ENCODE measurements around the gene KIF18B. TPM values are rescaled to one million over a fixed set of nuclear protein-coding genes. Genes with fewer than 3 reads are reported as not detected.

KIF18B gene
- total RNA-seq (3.5 TPM), polyA plus RNA-seq (2.4 TPM)
- long read RNA-seq, donor 1: 0 reads
- long read RNA-seq, donor 2: 0 reads
- long read RNA-seq, donor 3: 0 reads
- long read RNA-seq, donor 4, partial matches to known transcripts: 0 of 2 reads
- long read RNA-seq, donor 4, other reads (novel, unspliced or antisense): 0 of 2 reads
- long read RNA-seq, donor 5, full-length matches to known transcripts: 2 of 2 reads
- long read RNA-seq, donor 5, partial matches to known transcripts: 0 of 2 reads
- long read RNA-seq, donor 5, other reads (novel, unspliced or antisense): 0 of 2 reads
- long read RNA-seq, donor 6: 0 reads
- long read RNA-seq, donor 7, full-length matches to known transcripts: 1 of 1 reads
- long read RNA-seq, donor 7, partial matches to known transcripts: 0 of 1 reads
- long read RNA-seq, donor 7, other reads (novel, unspliced or antisense): 0 of 1 reads
- long read RNA-seq, donor 8: 0 reads
- long read RNA-seq, donor 9, partial matches to known transcripts: 0 of 1 reads
- long read RNA-seq, donor 9, other reads (novel, unspliced or antisense): 0 of 1 reads
- long read RNA-seq, donor 10, full-length matches to known transcripts: 2 of 2 reads
- long read RNA-seq, donor 10, partial matches to known transcripts: 0 of 2 reads
- long read RNA-seq, donor 10, other reads (novel, unspliced or antisense): 0 of 2 reads

DNA sequence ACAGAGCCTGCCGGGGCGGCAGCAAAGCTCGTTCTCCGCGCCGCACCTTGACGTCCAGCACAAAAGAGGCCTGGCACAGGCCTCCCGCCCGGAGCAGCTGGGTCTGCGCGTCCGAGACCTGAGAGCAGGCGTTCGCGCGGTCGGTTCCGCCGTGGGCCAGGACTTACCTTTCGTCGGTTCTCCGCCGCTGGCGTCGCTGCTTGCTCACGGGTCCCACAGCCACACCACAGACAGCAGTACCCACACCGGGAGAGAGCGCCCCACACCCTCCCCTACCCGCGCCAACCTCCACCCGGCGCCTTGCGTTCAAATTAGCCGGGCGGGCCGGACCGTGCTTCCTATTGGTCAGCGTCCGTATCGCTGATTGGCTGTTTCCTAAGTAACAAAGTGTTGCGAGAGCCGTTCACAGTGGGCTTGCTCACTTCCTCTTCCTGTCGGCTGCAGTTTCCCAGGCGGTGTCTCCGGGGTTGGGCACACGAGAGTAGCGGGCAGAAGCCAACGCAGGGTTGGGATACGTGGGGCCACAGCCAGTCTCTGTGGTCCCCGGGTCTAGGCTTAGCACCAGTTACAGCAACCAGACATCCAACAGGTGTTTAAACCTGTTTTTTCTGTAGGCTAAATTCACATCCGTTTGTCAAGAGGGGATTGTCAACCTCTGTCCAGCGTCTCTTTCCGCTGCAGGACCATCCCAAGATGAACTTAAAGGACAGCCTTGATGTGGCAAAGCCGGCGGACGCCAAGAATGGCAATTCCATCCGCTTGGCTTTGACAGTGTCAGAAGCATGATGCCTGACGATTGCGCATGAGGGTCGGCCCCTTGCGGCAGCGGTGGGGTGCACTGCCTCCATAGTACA lies at the start of gene KIF18B:
Gene KIF18B (minus strand): TSS at position 313 of the 854 bp plus-strand sequence. CDS start 11,429 bp downstream, outside the sequence.
- Histone ChIP-seq H3K27me3 (ENCODE audit: control insufficient read depth in 2 of 2, insufficient read depth in 1 of 2, low read length in 1 of 2) (peaks cover 0 to 4% of the 10 kb centered on the region in 2 donors), H3K9me3 (ENCODE audit: control insufficient read depth in 2 of 2, insufficient read depth in 1 of 2, low read length in 1 of 2) (no peaks in the 10 kb centered on the region), H3K4me1 (ENCODE audit: control insufficient read depth in 2 of 2, insufficient read depth in 2 of 2, low read length in 2 of 2) (peaks cover 12 to 17% of the 10 kb centered on the region in 2 donors), H3K27ac (ENCODE audit: low read depth in 1 of 2, low read length in 1 of 2) (peak within 1 kb of the TSS; percentile 69 to 91), H3K36me3 (ENCODE audit: control insufficient read depth in 2 of 2, insufficient read depth in 2 of 2, low read length in 1 of 2) (peaks cover 0 to 14% of the 10 kb centered on the region in 2 donors), H3K4me3 (ENCODE audit: low read length in 2 of 2) (peak within 1 kb of the TSS; percentile 79 to 88)
- 3% methylated on average over 62 of the region's 62 CpGs for WGBS
- DNase-seq (ENCODE audit: low read depth in 6 of 9, low spot score in 9 of 9): peak; percentile 77 to 96 (median 89)

DNA sequence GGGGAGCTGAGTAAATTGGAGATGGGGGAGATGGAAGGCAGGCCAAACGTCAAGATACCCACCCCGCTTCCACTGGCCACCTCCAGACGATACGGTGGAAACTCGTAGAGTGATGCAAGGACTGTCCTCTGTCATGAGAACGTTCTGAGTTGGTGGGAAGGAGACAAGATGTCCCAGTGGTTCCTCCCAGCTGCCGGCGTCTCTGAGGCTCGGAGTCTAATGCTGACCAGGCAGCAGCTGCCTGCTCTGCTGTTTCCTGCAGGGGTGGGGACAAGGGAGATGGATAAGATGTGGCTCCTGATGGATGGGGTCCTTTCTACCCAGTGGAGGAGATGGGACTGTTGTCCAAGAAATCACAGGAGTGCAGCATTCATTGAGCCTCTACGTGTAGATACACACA lies 48.7 kb upstream of the KIF18B start:
- no peak for DNase-seq (ENCODE audit: low read depth in 6 of 9, low spot score in 9 of 9)
- peaks cover 8 to 12% of the 10 kb centered on the region in 2 donors for H3K4me1 ChIP-seq (ENCODE audit: control insufficient read depth in 2 of 2, insufficient read depth in 2 of 2, low read length in 2 of 2)
- H3K4me3 ChIP-seq (ENCODE audit: low read length in 2 of 2): no peak overlapping the region
- no peaks in the 10 kb centered on the region for H3K9me3 ChIP-seq (ENCODE audit: control insufficient read depth in 2 of 2, insufficient read depth in 1 of 2, low read length in 1 of 2)
- no peaks in the 10 kb centered on the region for H3K36me3 ChIP-seq (ENCODE audit: control insufficient read depth in 2 of 2, insufficient read depth in 2 of 2, low read length in 1 of 2)
- H3K27ac ChIP-seq (ENCODE audit: low read depth in 1 of 2, low read length in 1 of 2): no peak overlapping the region
- H3K27me3 ChIP-seq (ENCODE audit: control insufficient read depth in 2 of 2, insufficient read depth in 1 of 2, low read length in 1 of 2): peaks cover 0 to 26% of the 10 kb centered on the region in 2 donors
- WGBS: 89% methylated on average over 10 of the region's 10 CpGs

DNA sequence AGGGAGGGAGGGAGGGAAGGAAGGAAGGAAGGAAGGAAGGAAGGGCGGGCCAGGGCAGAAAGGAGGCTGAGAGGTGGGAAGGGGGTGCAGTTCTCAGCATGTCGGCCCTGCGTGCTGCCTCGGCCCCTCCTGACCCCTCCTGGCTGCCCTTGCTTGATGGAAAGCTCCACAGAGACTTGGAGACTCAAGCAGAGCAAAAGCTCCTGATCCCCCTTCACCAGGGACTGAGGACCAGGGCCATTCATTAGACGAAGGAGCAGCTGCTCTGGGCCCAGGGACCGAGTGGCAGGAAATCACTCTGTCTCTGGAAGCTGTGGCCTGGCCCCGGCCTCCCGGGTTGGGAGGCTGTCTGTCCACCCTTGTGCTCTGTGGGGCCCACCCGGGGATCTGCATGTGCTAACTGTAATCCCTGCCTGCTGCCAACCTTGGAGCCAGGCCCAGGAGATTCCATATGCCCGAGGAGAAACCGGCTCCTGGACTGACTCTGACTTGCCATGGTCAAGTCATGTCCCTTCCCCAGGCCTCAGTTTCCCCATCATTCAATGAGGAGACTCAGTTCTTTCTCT lies 47.9 kb upstream of the KIF18B start:
- 77% methylated on average over 11 of the region's 11 CpGs for WGBS

DNA sequence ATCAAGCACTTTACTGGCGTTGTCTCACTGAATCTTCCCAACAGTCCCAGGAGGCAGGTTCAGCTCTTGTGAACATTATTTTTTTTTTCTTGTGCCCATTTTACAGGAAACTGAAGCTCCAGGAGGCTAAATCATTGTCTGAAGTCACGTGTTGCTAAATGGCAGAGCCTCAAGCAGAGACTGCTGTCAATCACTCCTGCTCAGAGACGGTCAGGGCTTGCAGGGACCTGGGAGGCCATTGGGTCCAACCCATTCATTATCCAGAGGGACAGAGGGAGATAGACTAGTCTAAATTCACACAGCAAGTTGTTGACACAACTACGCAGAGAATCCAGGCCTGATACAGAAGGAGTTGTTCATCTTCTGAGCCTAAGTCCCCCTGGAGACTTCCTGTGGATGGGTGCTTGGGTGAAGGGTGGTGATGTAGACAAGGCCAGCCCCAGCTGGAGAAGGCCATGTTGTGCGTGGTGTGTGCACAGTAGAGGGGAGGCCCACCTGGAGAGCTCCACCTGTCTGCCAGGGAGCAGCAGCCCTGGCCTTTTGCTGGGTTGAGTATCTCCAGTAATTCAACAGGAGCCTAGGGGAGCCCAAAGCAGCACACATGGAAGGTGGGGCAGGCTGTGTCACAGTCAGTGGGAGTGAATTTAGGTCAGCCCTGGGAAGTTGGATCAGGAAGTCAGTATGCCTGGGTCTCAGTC lies 44.8 kb upstream of the KIF18B start:
- WGBS: 93% methylated on average over 5 of the region's 5 CpGs
- H3K27ac ChIP-seq (ENCODE audit: low read depth in 1 of 2, low read length in 1 of 2): no peak overlapping the region
- no peaks in the 10 kb centered on the region for H3K9me3 ChIP-seq (ENCODE audit: control insufficient read depth in 2 of 2, insufficient read depth in 1 of 2, low read length in 1 of 2)
- H3K4me3 ChIP-seq (ENCODE audit: low read length in 2 of 2): no peak overlapping the region
- H3K36me3 ChIP-seq (ENCODE audit: control insufficient read depth in 2 of 2, insufficient read depth in 2 of 2, low read length in 1 of 2): no peaks in the 10 kb centered on the region
- no peak for DNase-seq (ENCODE audit: low read depth in 6 of 9, low spot score in 9 of 9)
- H3K4me1 ChIP-seq (ENCODE audit: control insufficient read depth in 2 of 2, insufficient read depth in 2 of 2, low read length in 2 of 2): peaks cover 10 to 20% of the 10 kb centered on the region in 2 donors
- peaks cover 0 to 51% of the 10 kb centered on the region in 2 donors for H3K27me3 ChIP-seq (ENCODE audit: control insufficient read depth in 2 of 2, insufficient read depth in 1 of 2, low read length in 1 of 2)

More for the DNA sequence above, 47.9 kb upstream of the KIF18B start:
- Histone ChIP-seq H3K4me3 (ENCODE audit: low read length in 2 of 2) (no peak overlapping the region), H3K27ac (ENCODE audit: low read depth in 1 of 2, low read length in 1 of 2) (no peak overlapping the region), H3K9me3 (ENCODE audit: control insufficient read depth in 2 of 2, insufficient read depth in 1 of 2, low read length in 1 of 2) (no peaks in the 10 kb centered on the region), H3K36me3 (ENCODE audit: control insufficient read depth in 2 of 2, insufficient read depth in 2 of 2, low read length in 1 of 2) (no peaks in the 10 kb centered on the region), H3K4me1 (ENCODE audit: control insufficient read depth in 2 of 2, insufficient read depth in 2 of 2, low read length in 2 of 2) (peaks cover 8 to 12% of the 10 kb centered on the region in 2 donors), H3K27me3 (ENCODE audit: control insufficient read depth in 2 of 2, insufficient read depth in 1 of 2, low read length in 1 of 2) (peaks cover 0 to 33% of the 10 kb centered on the region in 2 donors)
- no peak for DNase-seq (ENCODE audit: low read depth in 6 of 9, low spot score in 9 of 9)

DNA sequence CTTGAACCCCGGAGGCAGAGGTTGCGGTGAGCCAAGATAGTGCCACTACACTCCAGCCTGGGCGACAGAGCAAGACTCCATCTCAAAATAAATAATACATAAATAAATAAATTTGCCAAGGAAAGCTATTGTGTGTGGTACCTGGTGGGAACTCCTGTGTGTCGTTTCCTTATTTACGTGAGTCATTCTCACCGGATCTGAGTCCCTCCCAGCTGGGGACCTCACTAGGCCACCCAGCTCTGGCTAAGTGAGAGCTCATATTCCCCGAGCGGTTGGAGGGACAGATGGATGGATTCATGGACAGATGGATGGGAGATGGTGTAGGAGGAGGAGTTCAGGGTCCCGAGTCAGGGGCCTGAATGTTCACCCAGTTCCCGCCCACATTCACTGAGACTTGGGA lies 43.4 kb upstream of the KIF18B start:
- no peak overlapping the region for H3K27ac ChIP-seq (ENCODE audit: low read depth in 1 of 2, low read length in 1 of 2)
- H3K36me3 ChIP-seq (ENCODE audit: control insufficient read depth in 2 of 2, insufficient read depth in 2 of 2, low read length in 1 of 2): no peaks in the 10 kb centered on the region
- peaks cover 14 to 28% of the 10 kb centered on the region in 2 donors for H3K4me1 ChIP-seq (ENCODE audit: control insufficient read depth in 2 of 2, insufficient read depth in 2 of 2, low read length in 2 of 2)
- no peaks in the 10 kb centered on the region for H3K9me3 ChIP-seq (ENCODE audit: control insufficient read depth in 2 of 2, insufficient read depth in 1 of 2, low read length in 1 of 2)
- 86% methylated on average over 10 of the region's 10 CpGs for whole genome bisulfite sequencing
- H3K27me3 ChIP-seq (ENCODE audit: control insufficient read depth in 2 of 2, insufficient read depth in 1 of 2, low read length in 1 of 2): peaks cover 0 to 60% of the 10 kb centered on the region in 2 donors
- DNase-seq (ENCODE audit: low read depth in 6 of 9, low spot score in 9 of 9): no peak
- no peak overlapping the region for H3K4me3 ChIP-seq (ENCODE audit: low read length in 2 of 2)

DNA sequence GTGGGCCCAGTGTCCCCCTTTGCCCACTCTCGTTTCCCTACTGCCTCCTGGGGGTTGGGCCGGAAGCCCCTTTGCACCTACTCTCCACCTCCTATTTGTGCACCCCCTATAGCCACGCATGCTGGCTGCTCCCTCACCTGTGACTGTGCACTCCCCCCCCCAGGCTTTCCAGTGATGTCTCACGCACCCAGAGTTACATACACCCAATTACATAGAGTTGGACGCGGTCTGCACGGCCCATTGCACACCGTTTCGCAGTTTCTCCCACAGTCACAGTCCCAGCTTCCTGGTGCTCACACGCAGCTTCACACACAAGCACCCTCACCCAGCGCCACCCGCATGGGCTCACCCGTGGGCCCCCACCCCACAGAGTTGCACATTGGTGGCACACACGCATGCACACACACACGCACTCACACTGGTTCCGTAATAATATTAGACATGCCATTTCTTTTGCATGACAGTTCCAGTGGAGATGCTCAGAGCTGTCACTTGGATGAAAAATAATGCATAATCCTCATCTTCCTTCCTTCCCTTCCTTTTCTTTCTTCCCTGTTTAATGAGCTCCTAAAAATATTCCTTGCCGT lies 42.1 kb upstream of the KIF18B start:
- Histone ChIP-seq H3K9me3 (ENCODE audit: control insufficient read depth in 2 of 2, insufficient read depth in 1 of 2, low read length in 1 of 2) (peaks cover 0 to 3% of the 10 kb centered on the region in 2 donors), H3K27me3 (ENCODE audit: control insufficient read depth in 2 of 2, insufficient read depth in 1 of 2, low read length in 1 of 2) (peaks cover 0 to 63% of the 10 kb centered on the region in 2 donors), H3K4me1 (ENCODE audit: control insufficient read depth in 2 of 2, insufficient read depth in 2 of 2, low read length in 2 of 2) (peaks cover 14 to 28% of the 10 kb centered on the region in 2 donors), H3K27ac (ENCODE audit: low read depth in 1 of 2, low read length in 1 of 2) (no peak overlapping the region), H3K36me3 (ENCODE audit: control insufficient read depth in 2 of 2, insufficient read depth in 2 of 2, low read length in 1 of 2) (no peaks in the 10 kb centered on the region), H3K4me3 (ENCODE audit: low read length in 2 of 2) (no peak overlapping the region)
- no peak for DNase-seq (ENCODE audit: low read depth in 6 of 9, low spot score in 9 of 9)
- 88% methylated on average over 17 of the region's 17 CpGs for WGBS

DNA sequence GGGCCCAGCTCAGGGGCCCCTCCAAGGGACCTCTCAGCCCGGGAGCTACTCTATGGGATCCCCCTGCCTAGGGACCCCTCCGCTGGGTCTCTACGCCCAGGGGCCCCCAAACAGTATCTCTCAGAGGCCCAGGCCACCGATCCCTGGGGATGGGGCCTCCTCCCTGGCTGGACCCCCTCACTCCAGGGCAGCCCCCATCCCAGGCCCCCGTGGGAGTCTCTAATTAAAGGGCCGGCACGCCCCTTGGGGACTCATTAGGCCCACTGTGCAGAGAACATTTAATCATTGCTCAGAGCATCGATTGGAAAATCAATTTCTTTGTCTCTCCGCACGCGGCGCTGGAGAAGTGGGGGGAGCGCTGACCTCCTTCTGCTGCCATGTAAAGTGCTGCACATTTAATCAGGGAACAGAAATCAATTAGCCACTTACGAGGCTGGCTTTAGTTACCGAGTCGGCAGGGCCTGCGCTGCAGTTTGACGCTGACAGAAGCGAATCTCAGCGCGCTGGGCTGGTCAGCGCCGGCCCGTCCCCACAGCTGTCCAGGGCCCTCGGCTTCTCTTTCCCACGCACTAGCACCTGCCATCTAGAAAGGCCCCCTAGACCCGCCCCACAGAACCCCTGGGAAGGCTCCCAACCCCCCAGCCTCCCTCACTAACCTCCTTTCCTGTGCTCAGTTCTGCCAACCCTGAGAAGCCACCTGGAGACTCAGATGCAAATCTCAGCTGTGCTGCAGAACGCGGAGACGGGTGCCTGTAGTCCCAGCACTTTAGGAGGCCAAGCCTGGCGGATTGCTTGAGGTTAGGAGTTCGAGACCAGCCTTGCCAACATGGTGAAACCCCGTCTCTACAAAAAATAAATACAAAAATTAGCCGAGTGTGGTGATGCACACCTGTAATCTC lies 40.7 kb upstream of the KIF18B start:
- WGBS: 32% methylated on average over 34 of the region's 34 CpGs
- H3K27ac ChIP-seq (ENCODE audit: low read depth in 1 of 2, low read length in 1 of 2): no peak overlapping the region
- H3K4me3 ChIP-seq (ENCODE audit: low read length in 2 of 2): peak overlapping the region in 1 of 2 donors; percentile 49
- peaks cover 0 to 59% of the 10 kb centered on the region in 2 donors for H3K27me3 ChIP-seq (ENCODE audit: control insufficient read depth in 2 of 2, insufficient read depth in 1 of 2, low read length in 1 of 2)
- DNase-seq (ENCODE audit: low read depth in 6 of 9, low spot score in 9 of 9): peak in 1 of 9 donors; percentile 48
- no peaks in the 10 kb centered on the region for H3K36me3 ChIP-seq (ENCODE audit: control insufficient read depth in 2 of 2, insufficient read depth in 2 of 2, low read length in 1 of 2)
- peaks cover 0 to 8% of the 10 kb centered on the region in 2 donors for H3K9me3 ChIP-seq (ENCODE audit: control insufficient read depth in 2 of 2, insufficient read depth in 1 of 2, low read length in 1 of 2)
- H3K4me1 ChIP-seq (ENCODE audit: control insufficient read depth in 2 of 2, insufficient read depth in 2 of 2, low read length in 2 of 2): peaks cover 14 to 28% of the 10 kb centered on the region in 2 donors

Data from thymus (tissue), 14 donors.